HFFc6 (cell line): ENCODE results near the gene MDH1. TPM values are rescaled to one million over a fixed set of nuclear protein-coding genes. Genes with fewer than 3 reads are reported as not detected.
"Not testable (repeated sequence)": the region's sequence is repeated elsewhere in the genome, so short reads cannot be mapped to it uniquely, and the experiment has no call there.

ENCODE experiments used
- DNase-seq: peaks from one replicate; pipeline ENCODE4 v3.0.0-alpha.2; 2018
- H3K27ac Mint-ChIP-seq: 2 replicates; pipeline ENCODE4 v1.8.0; 2020; ENCODE audit warnings: mild to moderate bottlenecking, mixed read lengths
- H3K27me3 Mint-ChIP-seq: 2 replicates; pipeline ENCODE4 v1.8.0; 2021; ENCODE audit warnings: mild to moderate bottlenecking, moderate library complexity, mixed read lengths; ENCODE audit not compliant: insufficient read depth
- H3K36me3 Mint-ChIP-seq: 2 replicates; pipeline ENCODE4 v1.8.0; 2021; ENCODE audit warnings: low read depth, mixed read lengths
- H3K4me1 Mint-ChIP-seq: 2 replicates; pipeline ENCODE4 v1.8.0; 2020; ENCODE audit warnings: low read depth, mixed read lengths
- H3K4me3 Mint-ChIP-seq: 2 replicates; pipeline ENCODE4 v1.8.0; 2020; ENCODE audit warnings: mild to moderate bottlenecking, moderate library complexity, mixed read lengths
- H3K9me3 Mint-ChIP-seq: 2 replicates; pipeline ENCODE4 v1.8.0; 2020; ENCODE audit warnings: mild to moderate bottlenecking, mixed read lengths
- total RNA-seq, 6 experiments: library from RNA; stranded (reverse); fragmentation: NEBNext Ultra II Directional; extraction: Animal tissue kit (Norgen Biotek cat#: 25700); gene quantifications; 2 replicates in 1 of 6; 3 replicates in 5 of 6; pipeline ENCODE4 v1.2.3, GENCODE V29; 2021
- TF ChIP-seq, protein P1 (sequence below): fragments of 200-600 bp; sonication (generic); IDR thresholded peaks from 2 replicates; pipeline ENCODE4 v1.5.0; 2021; ENCODE audit warnings: antibody characterized with exemption, mild to moderate bottlenecking

MDH1 gene
- total RNA-seq, 6 experiments from 2014 or later, result 152 to 175 (median 168) TPM

DNA sequence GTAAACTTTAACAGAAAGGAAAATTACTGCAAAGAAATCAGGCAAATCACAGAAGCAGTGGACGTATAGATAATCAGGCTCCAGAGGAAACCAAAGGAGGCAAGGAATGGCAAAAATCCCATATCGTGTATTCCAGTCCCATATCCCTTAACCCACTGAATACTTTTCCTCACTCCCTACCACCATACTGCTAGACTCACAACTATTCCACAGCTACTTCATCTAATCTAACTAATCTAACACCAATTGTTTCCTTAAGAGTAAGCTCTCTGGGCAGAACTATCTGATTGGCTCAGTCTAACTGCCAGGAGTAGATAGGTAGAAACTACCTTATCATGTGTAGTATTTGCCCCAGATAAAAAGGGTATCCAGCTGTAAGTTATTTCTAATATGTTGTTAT is 16.8 kb upstream of the MDH1 start:
- no peak for DNase-seq

DNA sequence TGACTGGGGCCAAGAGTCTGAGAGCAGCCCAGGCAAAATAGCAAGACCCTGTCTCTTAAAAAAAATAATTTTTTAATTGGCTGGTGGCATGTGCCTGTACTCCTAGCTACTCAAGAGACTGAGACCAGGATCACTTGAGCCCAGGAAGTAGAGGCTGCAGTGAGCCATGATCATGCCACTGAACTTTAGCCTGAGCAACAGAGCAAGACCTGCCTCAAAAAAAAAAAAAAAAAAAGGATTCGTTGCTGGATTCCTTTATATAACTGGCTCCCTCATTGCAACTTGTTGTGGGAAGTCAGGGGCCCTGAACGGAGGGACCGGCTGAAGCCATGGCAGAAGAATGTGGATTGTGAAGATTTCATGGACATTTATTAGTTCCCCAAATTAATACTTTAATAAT is 15.7 kb upstream of the MDH1 start:
- not testable (repeated sequence) for H3K4me3 Mint-ChIP-seq, H3K27ac Mint-ChIP-seq, H3K4me1 Mint-ChIP-seq, H3K27me3 Mint-ChIP-seq, H3K9me3 Mint-ChIP-seq, DNase-seq, H3K36me3 Mint-ChIP-seq

More for the DNA sequence above, 16.8 kb upstream of the MDH1 start:
- no peak overlapping the region for H3K4me3 Mint-ChIP-seq
- TF ChIP-seq, protein P1, sequence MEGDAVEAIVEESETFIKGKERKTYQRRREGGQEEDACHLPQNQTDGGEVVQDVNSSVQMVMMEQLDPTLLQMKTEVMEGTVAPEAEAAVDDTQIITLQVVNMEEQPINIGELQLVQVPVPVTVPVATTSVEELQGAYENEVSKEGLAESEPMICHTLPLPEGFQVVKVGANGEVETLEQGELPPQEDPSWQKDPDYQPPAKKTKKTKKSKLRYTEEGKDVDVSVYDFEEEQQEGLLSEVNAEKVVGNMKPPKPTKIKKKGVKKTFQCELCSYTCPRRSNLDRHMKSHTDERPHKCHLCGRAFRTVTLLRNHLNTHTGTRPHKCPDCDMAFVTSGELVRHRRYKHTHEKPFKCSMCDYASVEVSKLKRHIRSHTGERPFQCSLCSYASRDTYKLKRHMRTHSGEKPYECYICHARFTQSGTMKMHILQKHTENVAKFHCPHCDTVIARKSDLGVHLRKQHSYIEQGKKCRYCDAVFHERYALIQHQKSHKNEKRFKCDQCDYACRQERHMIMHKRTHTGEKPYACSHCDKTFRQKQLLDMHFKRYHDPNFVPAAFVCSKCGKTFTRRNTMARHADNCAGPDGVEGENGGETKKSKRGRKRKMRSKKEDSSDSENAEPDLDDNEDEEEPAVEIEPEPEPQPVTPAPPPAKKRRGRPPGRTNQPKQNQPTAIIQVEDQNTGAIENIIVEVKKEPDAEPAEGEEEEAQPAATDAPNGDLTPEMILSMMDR, result no peak
- H3K36me3 Mint-ChIP-seq, result peaks cover 7% of the 10 kb centered on the region
- H3K9me3 Mint-ChIP-seq, result peaks cover 19% of the 10 kb centered on the region
- H3K27ac Mint-ChIP-seq, result no peak overlapping the region
- H3K4me1 Mint-ChIP-seq, result no peaks in the 10 kb centered on the region
- H3K27me3 Mint-ChIP-seq, result no peaks in the 10 kb centered on the region

DNA sequence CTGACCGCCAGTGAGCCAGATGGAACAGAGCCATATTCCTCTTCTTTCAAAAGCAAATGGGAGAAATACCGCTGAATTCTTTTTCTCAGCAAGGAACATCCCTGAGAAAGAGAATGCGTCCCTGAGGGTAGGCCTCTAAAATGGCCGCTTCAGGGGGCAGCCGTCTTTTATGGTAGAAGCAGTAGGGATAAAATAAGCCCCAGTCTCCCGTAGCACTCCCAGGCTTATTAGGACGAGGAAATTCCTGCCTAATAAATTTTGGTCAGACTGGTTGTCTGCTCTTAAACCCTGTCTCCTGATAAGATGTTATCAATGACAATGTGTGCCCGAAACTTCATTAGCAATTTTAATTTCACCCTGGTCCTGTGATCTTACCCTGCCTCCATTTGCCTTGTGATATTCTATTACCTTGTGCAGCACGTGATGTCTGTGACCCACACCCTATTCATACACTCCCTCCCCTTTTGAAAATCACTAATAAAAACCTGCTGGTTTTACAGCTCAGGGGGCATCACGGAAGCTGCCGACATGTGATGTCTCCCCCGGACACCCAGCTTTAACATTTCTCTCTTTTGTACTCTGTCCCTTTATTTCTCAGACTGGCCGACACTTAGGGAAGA is 14.9 kb upstream of the MDH1 start:
- not testable (repeated sequence) for H3K4me1 Mint-ChIP-seq, DNase-seq, H3K9me3 Mint-ChIP-seq, H3K27ac Mint-ChIP-seq, H3K4me3 Mint-ChIP-seq, H3K27me3 Mint-ChIP-seq, H3K36me3 Mint-ChIP-seq

DNA sequence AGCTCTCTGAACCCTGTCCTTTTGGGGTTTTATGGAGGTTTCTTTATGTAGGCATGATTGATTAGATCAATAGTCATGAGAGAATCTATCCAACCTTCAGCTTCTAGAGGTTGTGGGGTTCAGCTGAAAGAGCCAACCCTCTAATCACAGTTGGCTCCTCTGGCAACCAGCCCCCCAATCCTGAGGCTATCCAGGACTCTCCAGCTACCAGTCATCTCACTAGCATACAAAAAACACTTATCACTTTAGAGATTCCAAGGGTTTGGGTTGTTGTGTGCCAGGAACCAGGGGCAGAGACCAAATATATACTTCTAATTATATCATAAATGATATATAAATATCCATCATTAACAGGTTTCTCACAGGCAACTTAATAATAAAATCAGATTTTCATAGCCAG is 12.2 kb upstream of the MDH1 start:
- H3K27me3 Mint-ChIP-seq, result no peaks in the 10 kb centered on the region
- TF ChIP-seq, protein P1, result no peak
- H3K27ac Mint-ChIP-seq, result no peak overlapping the region
- no peaks in the 10 kb centered on the region for H3K9me3 Mint-ChIP-seq
- no peak overlapping the region for H3K4me3 Mint-ChIP-seq
- peaks cover 9% of the 10 kb centered on the region; the same call in 1 of the 2 replicates for H3K4me1 Mint-ChIP-seq
- H3K36me3 Mint-ChIP-seq, result no peaks in the 10 kb centered on the region
- DNase-seq, result no peak

DNA sequence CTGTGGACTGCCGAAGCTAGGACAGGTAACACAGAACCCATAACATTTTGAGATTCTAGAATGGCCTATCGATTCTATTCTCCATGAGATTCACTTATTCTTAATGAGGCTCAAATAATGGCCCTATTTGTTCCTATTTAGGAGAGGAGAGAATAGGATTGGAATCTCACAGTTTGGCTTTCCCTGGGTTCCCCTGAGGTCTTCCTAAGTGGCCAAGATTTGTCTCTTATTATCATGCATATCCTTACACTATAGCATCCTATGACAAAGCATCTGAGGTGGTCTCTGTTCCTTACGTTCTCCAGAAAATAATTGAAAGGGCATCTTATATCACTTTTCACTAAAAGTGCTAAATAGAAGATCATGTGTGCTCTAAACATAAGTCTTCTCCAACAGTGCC is 10.0 kb upstream of the MDH1 start:
- no peaks in the 10 kb centered on the region for H3K9me3 Mint-ChIP-seq
- peaks cover 3% of the 10 kb centered on the region; the same call in 1 of the 2 replicates for H3K27me3 Mint-ChIP-seq
- peaks cover 21% of the 10 kb centered on the region; the same call in 1 of the 2 replicates for H3K4me1 Mint-ChIP-seq
- H3K4me3 Mint-ChIP-seq, result no peak overlapping the region
- H3K27ac Mint-ChIP-seq, result no peak overlapping the region
- DNase-seq, result no peak
- no peaks in the 10 kb centered on the region for H3K36me3 Mint-ChIP-seq
- TF ChIP-seq, protein P1, result no peak

DNA sequence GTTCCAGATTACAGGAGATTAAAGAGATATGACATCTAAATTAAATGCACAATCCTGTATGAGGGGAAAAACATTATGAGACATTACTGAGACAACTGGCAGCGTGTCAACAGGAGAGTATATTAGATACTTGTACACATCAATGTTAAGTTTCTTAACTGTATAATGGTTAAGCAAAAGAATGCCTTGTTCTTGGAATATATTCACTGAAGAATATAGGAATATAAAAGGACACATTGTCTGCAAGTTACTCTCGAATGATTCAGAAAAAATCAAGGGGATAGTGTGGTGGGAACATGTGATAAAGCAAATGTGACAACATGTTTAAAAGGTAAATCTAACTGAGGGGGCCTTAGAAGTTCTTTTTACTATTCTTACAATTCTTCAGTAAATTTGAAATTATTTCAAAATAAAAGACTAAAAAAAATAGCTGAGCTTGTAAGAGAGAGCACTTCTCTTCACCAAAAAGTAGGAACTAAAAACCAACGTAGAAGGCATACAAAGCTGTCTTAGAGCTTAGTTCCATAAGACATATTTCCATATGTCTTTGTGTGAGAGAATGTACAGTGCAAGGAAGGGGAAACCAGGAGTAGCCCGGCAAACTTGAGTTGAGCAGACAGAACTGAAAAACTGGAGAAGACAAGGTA is 8.0 kb upstream of the MDH1 start:
- H3K4me3 Mint-ChIP-seq, result no peak overlapping the region
- TF ChIP-seq, protein P1, result no peak
- no peaks in the 10 kb centered on the region for H3K36me3 Mint-ChIP-seq
- DNase-seq, result no peak
- no peaks in the 10 kb centered on the region for H3K9me3 Mint-ChIP-seq
- peaks cover 21% of the 10 kb centered on the region; the same call in 1 of the 2 replicates for H3K4me1 Mint-ChIP-seq
- H3K27ac Mint-ChIP-seq, result no peak overlapping the region
- peaks cover 3% of the 10 kb centered on the region; the same call in 1 of the 2 replicates for H3K27me3 Mint-ChIP-seq
